HG02840 (cell line): Measurements from ENCODE around the gene PLEKHA4.
"Not testable (repeated sequence)": the region's sequence is repeated elsewhere in the genome, so short reads cannot be mapped to it uniquely, and the experiment has no call there.

Experiments
- ATAC-seq: cut with Tn5 transposase; IDR thresholded peaks from one replicate; pipeline ENCODE4 v1.9.1; 2021; ENCODE audit warnings: mild to moderate bottlenecking, moderate library complexity, moderate number of reproducible peaks; ENCODE audit not compliant: unreplicated experiment, low FRiP score

PLEKHA4 gene

GRCh38 chr19:48804496-48804895, 63.9 kb downstream of the PLEKHA4 start:
- ATAC-seq, result no peak

DNA sequence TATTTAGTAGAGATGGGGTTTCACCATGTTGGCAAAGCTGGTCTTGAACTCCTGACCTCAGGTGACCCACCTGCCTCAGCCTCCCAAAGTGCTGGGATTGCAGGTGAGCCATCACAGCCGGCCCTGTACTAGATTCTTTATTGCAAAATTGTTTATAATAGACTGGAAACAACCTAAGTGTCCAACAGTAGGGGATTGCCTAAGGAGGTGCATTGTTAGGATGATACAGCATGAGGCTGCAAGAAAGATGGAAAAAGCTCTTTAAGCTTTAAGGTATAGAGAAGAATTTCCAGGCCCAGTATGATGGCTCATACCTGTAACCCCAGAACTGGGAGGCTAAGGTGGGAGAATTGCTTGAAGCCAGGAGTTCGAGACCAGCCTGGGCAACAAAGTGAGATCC, 65.8 kb downstream of the PLEKHA4 start:
- ATAC-seq, result no peak

DNA sequence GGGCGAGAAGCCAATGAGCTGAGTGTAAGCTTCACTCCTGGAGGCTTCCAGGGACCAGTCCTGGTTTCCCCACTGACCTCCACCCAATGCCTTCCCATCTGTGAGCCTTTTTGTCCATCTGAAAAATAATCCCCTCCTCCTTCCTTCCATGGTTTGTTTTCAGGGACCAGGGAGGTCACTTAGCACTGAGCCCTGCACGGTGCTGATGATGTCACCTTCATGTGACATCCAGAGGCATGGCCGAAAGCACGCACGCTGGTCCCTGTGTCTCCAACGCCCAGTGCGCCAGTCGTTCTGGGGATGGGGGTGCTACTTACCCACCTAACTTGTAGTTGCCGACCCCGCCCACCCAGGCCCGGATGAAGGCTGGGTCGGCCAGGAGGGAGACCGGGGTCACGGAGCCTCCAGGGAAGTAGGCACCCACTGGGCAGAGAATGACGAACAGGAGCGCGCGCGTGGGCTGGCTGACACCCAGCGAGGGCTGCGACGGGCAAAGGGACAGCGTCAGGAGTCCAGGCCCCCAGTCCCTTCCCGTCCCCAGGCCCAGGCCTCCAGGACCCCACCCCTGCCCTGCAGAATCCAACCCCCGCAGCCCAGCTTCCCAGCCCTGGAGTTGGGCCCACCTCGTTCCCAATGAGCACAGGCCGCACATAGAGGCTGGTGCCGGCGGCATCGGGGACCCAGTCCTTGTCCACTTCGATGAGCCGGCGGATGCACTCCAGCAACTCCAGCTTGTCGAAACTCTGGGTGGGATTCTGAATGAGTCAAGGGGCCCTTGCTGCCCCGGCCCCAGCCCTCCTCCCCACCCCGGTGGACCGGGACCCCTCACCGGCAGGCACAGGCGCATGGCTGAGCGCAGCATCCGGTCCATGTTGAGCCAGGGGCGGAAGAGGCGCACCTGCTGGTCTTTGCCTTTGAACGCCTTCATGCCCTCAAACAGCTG, 68.8 kb downstream of the PLEKHA4 start:
- ATAC-seq, result no peak

DNA sequence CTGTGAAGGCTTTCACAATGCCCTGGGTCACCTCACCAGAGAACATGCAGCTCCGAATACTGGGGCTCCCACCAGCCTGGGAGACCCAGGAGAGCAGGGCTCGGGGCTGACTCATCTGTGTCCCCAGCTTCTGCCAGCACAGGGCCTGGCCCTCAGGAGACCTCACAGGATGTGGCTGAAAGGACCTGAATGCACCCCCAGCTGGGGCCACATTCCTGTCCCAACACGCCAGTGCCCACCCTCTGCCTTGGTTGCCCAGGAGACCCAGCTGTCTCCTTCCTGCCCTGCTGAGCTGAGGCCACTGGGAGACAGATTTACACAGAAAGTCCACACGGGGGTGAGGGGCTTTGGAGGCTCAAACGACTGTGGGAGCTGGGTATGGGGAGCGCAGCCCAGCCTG, 69.5 kb downstream of the PLEKHA4 start:
- no peak for ATAC-seq

GRCh38 chr19:48797103-48797502, 71.3 kb downstream of the PLEKHA4 start:
- ATAC-seq, result no peak

GRCh38 chr19:48796298-48797083, 71.9 kb downstream of the PLEKHA4 start:
- no peak for ATAC-seq

DNA sequence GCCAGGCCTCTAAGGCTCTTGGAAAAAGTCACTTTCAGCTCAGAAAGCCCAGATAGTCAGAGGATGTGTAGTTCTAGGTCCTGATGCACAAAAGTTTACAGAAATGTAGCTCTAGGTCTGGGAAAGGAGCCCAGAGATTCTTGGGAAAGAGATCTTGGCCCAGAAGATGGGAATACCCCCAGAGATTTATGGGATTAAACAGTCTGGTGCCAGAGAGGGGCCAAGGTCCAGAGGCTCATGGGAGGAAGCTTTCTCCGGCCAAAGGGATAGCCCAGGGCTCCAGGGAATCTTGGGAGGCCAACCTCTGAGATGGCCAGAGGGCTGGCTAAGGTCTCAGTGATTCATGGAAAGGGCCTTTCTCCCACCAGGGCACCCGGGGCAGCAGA, 72.7 kb downstream of the PLEKHA4 start:
- no peak for ATAC-seq

DNA sequence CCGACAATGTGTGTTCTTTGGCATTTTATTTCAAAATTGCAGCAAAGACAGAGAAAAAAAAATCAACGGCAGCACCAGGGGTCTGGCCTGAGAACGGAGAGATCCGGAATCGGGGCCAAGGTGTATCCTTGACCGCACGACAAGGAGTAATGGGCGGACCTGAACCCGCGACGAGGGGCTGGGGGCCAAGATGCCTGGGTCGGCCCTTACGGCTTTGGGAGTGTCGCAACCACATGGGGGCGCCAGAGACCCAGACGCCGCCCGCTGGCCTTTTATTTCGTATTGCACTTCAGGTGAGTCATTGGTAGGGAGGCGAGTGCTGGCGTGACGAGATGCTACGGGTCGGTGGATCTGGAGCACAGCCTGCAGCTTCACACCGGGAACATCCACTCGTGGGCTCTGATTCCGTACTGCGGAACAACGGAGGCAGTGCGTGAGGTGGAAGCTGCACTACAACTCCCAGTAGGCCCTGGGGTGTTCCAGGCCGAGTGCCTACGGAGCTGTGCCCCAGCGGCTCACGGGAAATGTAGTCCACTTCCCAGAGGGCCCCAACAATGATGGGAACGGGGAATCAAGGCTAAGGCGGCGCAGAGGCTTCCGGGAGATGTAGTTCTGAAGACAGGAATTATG, 73.2 kb downstream of the PLEKHA4 start:
- ATAC-seq, result peak; percentile 78

- ATAC-seq, result no peak
Observed at GRCh38 chr19:48794291-48794690, 74.1 kb downstream of the PLEKHA4 start.

DNA sequence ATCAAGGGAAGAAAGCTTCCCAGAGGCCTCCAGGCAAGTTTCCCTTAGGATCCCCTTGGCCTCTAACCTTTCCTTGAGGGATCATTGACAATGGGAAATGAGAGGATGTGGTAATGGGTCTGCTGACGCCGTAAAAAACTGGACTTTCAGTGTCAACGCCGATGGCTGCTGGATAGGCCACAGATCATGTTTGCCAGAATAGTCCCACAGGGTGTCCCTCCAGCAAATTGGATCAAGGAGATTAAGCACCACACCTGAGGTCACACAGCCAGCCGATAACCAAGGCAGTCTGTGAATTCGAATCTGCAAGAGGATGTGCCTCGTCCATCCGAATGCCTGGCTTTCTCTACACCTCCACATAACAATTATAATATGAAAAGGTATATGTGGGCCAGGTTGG, 75.1 kb downstream of the PLEKHA4 start:
- no peak for ATAC-seq

GRCh38 chr19:48787331-48787730, 81.1 kb downstream of the PLEKHA4 start:
- ATAC-seq, result not testable (repeated sequence)
